Activated CD8-positive, alpha-beta memory T cell treated with anti-CD3 and anti-CD28 coated beads, Interleukin-2, amount 50 U/mL, for 24 hours (primary cell): ENCODE data around the gene TMEM145.
A peak's percentile ranks its signal among the peaks of the same experiment; 100 is the strongest.

Experiments
- DNase-seq: peaks from one replicate; pipeline ENCODE4 v3.0.0-alpha.2; 2020; ENCODE audit errors: extremely low read depth

The TMEM145 gene

GRCh38 chr19:42277821-42278451, 35.2 kb upstream of the TMEM145 start:
- DNase-seq: no peak

DNA sequence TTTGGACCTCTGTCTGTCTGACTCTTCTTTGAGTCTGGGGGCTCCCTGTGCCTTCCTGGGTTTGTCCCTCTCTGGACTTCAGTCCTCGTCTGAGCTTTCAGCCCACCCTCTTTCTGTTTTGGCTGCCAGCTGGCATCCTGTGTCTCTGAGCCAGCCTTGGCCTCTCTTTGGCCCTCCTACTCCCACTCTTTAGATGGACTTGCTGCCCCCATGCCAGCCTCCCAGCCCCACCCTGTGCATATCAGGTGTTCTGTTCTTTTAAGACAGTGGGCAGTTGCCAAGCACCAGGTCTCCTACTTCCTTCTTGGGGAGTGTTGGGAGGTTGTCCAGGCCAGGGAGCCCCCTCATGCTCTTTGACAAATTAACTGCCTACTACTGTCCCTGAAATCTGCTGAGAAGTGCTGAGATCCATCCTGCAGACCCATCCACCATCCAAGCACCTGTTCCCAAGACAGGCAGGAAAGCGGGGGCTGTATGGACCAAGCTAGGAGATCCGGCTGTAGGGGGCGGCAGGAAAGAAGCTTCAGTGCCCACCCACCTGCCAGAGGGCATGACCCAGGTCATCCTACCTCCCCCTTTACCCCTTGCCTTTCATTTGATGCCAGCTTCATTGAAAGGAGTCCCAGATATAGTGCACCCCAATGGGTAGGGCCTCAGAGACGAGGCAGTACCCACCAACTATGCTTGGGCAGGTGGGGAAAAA, 34.5 kb upstream of the TMEM145 start:
- no peak for DNase-seq

DNA sequence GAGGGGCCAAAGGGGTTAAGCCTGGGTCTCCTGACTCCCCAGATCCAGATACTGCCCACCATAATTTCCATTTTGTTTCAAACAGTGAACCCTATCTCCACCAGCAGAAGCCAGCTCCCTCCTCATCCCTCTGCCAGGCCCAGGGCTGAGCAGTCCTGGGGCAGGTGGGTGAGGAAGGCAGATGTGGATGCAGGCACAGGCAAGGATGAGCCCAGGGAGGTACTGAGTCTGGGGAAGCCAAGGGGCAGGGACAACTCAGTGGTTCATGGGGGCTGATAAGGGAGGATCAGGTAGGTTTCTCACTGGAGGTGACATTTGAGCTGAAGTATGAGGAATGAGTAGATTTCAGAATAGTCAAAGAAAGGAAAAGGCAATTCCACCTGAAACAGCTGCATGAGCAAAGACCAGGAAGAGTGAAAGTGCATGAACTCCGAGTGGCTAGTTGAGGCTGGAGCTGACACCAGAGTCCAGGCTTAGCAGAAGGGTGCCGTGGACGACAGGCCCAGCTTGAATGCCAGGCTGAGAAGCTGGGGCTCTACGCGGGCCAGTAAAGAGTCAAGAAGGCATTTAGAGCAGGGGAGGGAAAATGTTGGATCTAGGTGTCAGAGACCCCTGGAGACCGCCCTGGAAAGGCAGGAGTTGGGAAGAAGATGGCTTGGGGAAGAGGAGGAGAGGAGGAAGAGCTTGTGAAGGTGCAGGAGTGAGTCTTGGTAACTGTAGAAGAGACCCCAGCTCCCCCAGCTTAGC, 33.8 kb upstream of the TMEM145 start:
- no peak for DNase-seq

GRCh38 chr19:42279902-42280814, 33.0 kb upstream of the TMEM145 start:
- no peak for DNase-seq

GRCh38 chr19:42280815-42281145, 32.3 kb upstream of the TMEM145 start:
- no peak for DNase-seq

DNA sequence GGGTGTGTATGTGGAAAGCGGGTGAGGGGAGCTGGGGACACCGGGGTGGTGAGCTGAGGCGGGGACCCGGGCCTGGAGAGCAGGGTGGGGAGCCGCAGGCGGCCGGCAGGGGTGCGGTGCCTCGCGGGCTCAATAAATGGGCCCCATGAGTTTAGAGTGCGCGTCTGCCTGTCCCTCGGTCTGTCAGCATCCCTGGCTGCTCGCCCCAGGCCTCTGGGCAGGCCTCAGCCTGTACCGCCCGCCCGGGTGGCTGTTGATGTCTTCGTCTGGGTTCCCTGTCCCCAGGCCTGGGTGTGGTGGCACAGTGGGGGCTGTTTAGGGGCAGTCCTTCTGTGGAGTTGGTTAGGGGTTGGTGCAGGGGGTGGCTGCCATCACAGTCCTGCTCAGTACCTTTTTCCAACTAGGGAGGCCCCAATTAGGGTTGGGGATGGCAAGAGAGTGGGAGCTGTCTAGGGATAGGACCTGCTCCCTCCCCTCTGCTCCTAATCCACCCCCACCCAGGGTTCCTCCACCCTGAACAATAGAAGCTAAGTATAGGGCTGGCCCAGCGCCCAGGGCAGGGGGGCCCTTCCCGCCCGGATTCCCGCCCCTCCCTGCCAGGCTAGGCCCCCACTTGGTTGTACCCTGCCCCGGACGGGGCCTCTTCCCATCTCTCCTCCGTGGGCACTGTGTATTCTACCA, 31.8 kb upstream of the TMEM145 start:
- no peak for DNase-seq

DNA sequence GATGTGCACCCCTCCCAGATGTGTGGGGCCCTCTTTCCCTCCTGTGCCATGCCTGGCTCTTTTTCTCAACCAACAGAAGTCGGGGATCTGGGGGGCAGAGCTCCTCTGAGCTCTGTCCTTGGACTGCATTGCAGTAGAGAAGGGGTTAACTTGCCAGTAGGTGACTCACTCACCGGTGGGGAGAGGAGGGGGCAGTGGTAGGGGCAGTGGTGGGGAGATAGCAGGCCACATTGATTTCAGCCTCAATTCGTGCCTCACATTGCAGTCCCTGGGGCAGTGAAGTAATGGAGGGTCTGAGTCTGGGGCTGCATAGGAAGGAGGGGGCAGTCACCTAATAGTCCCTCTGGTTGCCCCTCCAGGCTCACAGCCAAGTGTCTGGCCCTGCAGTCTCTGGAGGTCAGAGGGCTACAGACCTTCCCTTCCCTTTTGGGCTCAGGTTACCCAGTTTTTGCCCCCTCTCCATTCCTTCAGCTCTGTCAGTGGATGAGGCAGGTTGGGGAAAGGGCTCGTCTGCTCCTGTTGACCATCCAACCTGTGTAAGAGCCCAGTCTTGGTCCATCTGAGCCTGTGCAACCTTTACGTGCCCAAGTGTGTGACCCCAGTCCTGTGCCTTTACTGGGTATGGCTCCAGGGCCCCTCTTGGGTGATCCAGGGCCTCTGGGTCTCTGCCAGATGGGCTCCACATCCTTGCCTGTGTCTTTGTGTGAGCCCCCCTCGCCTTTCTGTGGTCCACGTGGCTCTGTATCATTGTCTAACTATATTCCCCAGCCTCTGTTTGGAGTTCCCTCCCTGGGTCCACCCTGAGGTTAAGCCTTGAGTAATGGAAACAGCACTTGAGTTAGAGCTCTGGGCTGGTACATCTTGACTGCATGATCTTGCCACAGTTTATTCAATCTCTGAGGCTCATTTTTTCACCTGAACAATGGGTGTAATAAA, 31.0 kb upstream of the TMEM145 start:
- no peak for DNase-seq

GRCh38 chr19:42282819-42283187, 30.3 kb upstream of the TMEM145 start:
- no peak for DNase-seq

DNA sequence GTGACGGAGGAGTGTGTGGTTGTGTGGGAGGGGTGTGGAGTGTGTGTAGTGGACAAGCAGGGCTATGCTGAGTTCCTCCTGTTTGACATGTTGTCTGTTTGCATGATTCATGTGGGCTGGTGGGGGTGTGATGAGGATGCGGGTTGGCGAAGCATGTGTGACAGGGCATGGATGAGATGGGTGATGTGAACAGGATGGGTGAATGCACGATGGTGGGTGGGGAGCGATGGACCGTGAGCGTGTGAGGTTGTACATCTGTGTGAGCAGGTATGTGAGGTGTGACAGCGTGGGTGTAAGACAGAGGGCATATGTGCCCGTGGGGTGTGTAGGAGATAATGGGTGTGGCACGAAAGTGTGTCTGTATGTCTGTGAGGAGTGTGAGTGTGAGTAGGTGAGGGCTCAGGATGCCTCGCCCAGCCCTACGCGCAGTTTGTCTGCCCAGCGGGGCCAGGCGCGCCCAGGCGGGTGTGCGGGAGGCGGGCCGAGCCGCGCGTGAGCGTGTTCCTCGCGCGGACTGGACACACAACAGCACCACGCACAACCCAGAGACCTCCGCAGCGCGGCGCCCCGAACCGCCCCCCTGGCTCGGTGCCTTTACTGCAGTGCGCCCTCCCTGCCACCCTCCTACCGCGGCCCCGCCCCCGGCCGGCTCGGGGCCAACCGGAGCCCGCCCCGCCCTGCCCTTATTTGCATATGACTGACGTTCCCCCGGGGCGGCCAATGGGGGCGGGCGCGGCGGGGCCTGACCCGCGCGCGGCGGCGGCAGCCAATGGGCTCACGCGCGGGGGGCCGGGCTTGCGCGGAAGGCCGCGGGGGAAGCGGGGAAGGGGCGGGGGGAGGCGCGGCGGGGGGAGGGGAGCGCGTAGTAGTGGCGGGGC, 29.7 kb upstream of the TMEM145 start:
- peak; percentile 82 for DNase-seq

- DNase-seq: no peak
Observed at GRCh38 chr19:42284066-42284501, 29.0 kb upstream of the TMEM145 start.

DNA sequence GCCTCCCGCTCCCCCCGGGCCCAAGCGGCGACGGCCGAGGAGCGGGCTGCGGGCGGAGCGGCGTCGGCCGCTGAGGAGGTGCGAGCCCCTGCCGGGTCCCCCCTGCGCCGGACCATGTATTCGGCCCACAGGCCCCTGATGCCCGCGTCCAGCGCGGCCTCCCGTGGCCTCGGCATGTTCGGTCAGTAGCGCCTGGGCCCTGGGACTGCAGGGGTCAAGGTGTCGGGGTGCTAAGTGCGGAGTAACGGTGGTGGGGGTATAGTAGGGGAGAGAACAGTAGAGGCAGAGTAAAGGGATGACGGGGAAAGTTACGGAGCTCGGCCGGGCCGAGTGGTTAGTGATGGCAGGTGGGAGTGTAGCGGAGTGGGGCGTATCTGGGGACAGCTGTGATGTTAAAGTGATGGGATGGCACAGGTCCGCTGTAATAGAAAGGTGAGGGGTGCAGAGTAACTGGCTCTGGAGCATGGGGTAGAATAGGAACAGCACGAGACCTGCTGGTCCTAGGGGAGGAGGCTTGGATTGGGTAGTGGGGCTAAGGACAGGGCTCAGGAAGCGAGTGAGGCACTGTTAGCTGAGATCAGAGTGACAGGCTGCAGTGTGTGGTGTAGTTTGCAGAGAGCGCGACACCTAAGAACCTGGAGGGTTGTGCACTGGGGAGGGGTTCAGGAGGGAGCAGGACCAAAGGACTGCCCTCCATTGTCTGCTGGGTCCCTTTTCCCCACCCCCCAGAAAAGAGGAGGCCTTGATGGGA, 28.3 kb upstream of the TMEM145 start:
- no peak for DNase-seq

DNA sequence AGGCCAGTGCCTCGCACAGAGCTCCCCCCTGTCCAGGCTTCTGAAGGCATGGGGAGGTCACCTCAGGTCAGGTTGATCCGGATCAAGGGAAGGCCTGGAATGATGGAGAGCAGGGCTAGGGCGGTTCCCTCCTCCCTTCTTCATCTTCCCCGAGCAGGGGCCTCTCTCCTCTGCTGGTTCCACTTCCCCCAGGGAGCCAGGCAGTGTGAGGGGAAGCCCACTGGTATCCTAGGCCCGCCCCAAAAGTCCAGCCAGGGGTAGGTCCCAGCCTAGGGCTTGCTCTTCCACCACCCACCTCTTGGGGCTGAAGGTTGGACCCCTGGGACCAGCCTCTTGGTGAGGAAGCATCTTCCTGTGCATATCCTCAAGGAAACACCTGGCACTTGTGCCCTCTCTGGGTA, 27.6 kb upstream of the TMEM145 start:
- DNase-seq: no peak

- DNase-seq: no peak
Observed at GRCh38 chr19:42285988-42286348, 27.1 kb upstream of the TMEM145 start.

- no peak for DNase-seq
Observed at GRCh38 chr19:42286349-42287016, 26.6 kb upstream of the TMEM145 start.

GRCh38 chr19:42287017-42287826, 25.9 kb upstream of the TMEM145 start:
- DNase-seq: no peak

DNA sequence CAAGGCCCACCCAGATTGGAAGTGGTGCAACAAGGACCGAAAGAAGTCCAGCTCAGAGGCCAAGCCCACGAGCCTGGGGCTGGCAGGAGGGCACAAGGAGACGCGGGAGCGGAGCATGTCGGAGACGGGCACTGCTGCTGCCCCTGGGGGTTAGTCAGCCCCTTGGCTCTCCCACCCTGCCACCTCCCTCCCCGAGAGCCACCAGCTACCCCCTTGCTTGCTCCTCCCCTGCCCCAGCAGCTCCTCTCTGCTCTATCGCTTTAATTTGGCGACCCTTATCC, 25.3 kb upstream of the TMEM145 start:
- no peak for DNase-seq

- no peak for DNase-seq
Observed at GRCh38 chr19:42288387-42288786, 24.7 kb upstream of the TMEM145 start.
